Measurements from ENCODE around the gene ONECUT1.
A peak's percentile ranks its signal among the peaks of the same experiment; 100 is the strongest.

Gene ONECUT1

DNA sequence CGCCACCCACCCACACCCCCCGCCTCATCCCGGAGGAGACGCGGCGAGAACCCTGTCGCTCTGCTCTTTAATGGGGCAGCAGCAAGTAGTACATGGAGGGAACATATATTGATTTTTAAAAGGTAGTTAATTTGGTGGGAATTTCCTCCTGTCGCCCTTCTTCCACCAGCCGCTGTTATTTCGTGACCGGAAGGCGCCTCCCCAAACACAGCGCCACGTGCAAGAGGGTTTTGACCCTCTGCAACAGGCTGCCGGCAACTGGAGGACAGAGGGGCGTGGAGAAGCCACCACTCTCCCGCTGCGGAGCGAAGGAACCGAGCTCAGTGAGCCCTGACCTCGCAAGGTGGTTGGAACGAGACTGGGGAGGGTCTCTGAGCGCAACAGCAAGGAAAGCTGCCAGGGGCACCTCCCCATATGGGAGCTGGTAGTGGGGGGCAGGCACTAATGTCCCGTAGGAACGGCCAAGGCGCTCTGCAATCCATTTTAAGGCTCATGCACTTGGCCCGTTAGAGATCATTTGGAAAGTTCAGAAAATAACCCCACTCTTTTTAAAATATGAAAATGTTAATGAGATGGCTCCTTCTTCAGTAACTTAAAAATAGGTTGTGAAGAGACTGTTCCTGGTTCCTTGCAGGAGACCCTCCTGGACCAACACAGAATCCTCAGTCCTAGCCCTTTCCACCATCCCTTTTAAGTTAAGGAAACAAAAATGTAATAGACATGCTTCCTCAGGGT lies 4.3 kb downstream of the ONECUT1 start:
- in situ Hi-C loops (cut with MboI; ENCODE audit: low sequenced_read_pairs, unreplicated experiment) = no loop called here
- no peak for DNase-seq (ENCODE audit: low spot score)
- TF ChIP-seq, protein P1, sequence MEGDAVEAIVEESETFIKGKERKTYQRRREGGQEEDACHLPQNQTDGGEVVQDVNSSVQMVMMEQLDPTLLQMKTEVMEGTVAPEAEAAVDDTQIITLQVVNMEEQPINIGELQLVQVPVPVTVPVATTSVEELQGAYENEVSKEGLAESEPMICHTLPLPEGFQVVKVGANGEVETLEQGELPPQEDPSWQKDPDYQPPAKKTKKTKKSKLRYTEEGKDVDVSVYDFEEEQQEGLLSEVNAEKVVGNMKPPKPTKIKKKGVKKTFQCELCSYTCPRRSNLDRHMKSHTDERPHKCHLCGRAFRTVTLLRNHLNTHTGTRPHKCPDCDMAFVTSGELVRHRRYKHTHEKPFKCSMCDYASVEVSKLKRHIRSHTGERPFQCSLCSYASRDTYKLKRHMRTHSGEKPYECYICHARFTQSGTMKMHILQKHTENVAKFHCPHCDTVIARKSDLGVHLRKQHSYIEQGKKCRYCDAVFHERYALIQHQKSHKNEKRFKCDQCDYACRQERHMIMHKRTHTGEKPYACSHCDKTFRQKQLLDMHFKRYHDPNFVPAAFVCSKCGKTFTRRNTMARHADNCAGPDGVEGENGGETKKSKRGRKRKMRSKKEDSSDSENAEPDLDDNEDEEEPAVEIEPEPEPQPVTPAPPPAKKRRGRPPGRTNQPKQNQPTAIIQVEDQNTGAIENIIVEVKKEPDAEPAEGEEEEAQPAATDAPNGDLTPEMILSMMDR (IDR thresholded peaks at IDR 0.05; ENCODE audit: borderline replicate concordance, control extremely low read depth, extremely low read depth, insufficient read depth, missing control alignments) = no peak

DNA sequence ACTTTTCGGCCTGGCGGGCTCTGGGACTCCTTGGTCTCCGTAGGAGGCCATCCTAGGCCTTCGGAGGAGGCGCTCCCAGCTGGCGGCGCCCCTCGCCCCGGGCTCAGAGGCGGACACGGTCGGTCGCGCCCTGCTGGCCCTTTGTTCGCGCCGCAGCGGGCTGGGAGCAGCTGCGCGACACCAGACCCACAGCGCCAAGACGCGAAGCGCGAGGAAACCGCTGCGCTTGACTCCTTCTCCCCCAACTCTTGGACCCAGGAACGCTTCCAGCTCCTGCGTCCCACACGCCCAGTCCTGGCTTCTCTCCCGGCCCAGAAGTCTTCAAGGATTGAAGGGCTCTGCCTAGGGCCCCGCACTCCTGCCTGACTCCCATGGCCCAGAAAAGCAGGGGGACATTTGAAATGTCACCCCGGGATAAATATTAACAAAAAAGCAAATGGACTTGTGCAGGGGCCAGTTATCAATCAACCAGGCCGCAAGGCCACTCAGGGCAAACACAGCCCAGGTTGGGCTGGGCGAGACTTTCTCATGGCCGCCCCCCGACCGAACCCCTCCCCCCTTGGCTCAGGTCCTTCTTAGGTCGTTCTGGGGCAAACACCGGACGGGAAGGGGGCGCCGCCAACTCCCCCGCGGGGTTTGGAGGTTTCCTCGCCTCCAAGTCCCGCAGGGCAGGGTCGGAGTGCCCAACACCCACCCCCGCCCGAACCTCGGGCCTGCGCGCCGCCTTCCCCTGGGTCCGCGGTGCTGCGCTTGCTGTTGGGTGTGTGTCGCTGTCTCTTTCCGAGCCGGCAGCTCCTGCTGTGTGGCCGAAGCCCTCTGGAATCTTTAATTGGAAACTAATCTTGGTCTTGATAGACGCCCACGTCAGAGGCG lies 5.1 kb downstream of the ONECUT1 start:
- TF ChIP-seq, protein P1 (IDR thresholded peaks at IDR 0.05; ENCODE audit: borderline replicate concordance, control extremely low read depth, extremely low read depth, insufficient read depth, missing control alignments) = no peak
- DNase-seq (ENCODE audit: low spot score) = no peak
- in situ Hi-C loops (cut with MboI; ENCODE audit: low sequenced_read_pairs, unreplicated experiment) = no loop called here

DNA sequence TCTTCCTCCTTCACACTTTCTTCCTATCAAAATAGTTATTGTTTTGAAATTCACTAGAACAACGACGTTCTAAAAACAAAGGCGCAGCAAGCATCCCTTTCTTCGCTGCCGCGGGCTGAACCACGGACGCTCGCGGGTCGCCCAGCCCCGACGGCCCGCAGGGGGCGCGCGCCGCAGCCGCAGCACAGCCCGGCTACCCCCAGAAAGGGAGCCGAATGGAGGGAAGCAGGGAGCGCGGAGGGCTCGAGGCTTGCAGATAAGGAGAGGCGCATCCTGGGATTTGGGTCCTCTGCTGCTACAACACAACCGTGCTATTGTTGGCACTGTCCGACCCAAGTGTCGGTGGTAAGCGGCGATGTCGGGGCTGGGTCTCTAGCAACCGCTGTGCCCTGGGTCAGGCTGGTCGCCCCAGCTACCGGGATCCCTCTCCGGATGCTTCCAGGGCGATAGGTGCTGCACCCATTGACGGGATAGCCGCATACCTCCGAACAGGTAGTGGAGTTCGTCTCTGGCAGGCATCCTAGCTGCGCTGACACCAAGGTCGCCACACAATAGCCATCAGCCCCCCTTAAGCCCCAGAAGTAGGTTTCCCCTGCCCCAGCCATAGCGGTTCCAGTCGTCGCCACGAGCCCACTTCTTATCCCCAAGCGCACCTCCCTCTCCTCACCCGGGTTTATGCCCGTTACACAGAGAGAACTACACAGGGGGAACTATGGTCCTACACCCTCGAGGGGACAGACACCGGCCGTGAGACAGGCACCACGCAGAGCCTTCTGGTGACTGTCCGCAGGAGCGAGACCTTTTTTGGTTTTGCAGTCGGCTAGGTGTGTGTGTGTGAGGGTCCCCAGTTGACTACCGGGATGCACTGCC lies 6.0 kb downstream of the ONECUT1 start:
- in situ Hi-C loops (cut with MboI; ENCODE audit: low sequenced_read_pairs, unreplicated experiment) = no loop called here
- TF ChIP-seq, protein P1 (IDR thresholded peaks at IDR 0.05; ENCODE audit: borderline replicate concordance, control extremely low read depth, extremely low read depth, insufficient read depth, missing control alignments) = peak; percentile 38

DNA sequence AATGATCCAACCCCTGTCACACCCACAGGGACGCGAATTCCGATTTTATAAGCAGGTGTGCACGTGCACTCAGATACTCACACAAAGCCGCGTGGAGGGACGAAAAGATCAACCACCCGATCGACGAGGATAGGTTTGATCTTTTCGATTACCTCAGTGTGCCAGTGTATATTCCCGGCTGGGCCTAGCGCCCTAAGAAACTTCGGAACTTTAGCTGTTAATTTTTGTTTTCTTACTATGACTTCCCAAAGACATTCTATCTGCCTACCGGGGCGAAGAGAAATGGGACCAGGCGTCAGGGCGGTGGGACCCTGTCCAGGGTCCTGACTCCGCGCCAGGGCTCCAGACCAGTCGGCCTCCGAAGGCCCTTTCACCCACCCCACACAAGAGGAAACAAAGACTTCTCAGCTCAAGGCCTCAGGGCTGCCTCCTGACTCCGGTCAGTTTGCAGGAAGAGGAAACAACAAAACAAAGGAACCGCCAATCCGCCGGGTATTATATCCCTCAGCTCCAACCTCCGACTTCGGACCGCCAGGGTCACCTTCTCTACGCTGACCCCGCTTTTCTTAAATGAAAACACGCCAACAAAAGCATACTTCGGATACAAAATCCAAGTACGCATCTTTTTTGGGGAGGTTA lies 6.8 kb downstream of the ONECUT1 start:
- in situ Hi-C loops (cut with MboI; ENCODE audit: low sequenced_read_pairs, unreplicated experiment) = no loop called here
- DNase-seq (ENCODE audit: low spot score) = no peak

More for the DNA sequence above, 6.0 kb downstream of the ONECUT1 start:
- DNase-seq (ENCODE audit: low spot score) = peak; percentile 60

DNA sequence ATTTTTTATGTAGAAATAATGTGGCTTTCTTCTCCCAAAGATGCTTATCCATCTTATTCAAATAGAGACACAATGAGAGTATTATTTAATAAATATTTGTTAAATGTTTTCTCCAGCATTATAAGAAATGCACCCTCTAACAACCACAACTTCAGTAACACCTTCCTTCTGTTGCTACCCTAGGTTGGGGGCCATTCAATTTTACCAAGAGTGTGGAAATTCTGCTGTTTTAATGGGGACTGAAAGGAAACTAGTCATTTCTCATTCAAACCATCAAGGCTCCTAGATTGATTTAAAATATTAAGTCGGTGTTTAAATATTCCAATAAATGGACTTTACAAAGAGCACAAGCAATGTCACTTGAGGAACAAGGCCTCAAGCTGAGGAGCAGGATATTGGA lies 7.6 kb downstream of the ONECUT1 start:
- no peak for DNase-seq (ENCODE audit: low spot score)
- in situ Hi-C loops (cut with MboI; ENCODE audit: low sequenced_read_pairs, unreplicated experiment) = no loop called here
- TF ChIP-seq, protein P1 (IDR thresholded peaks at IDR 0.05; ENCODE audit: borderline replicate concordance, control extremely low read depth, extremely low read depth, insufficient read depth, missing control alignments) = no peak

More for the DNA sequence above, 6.8 kb downstream of the ONECUT1 start:
- TF ChIP-seq, protein P1 (IDR thresholded peaks at IDR 0.05; ENCODE audit: borderline replicate concordance, control extremely low read depth, extremely low read depth, insufficient read depth, missing control alignments) = no peak

Measured in GM13976 (cell line).